GM23338 (cell line): Measurements from ENCODE around the gene PIGH. TPM values are rescaled to one million over a fixed set of nuclear protein-coding genes. Genes with fewer than 3 reads are reported as not detected.

ENCODE experiments used
- ATAC-seq: fragments of 200-7000 bp; cut with Tn5 transposase; 3 replicates; pipeline ENCODE4 v1.9.1; 2020
- DNase-seq: peaks from one replicate; pipeline ENCODE4 v3.0.0-alpha.2; 2015; ENCODE audit warnings: low spot score
- H2AFZ ChIP-seq: fragments of 200-600 bp; sonication (generic); 2 replicates; pipeline ENCODE4 v1.8.0; 2016; ENCODE audit warnings: antibody characterized with exemption, mild to moderate bottlenecking, moderate library complexity
- H3F3A ChIP-seq: fragments of 200-600 bp; sonication (generic); replicated peaks from 2 replicates; pipeline ENCODE4 v1.8.0; 2017; ENCODE audit warnings: antibody characterized with exemption, mixed run types, low read depth
- H3K27ac ChIP-seq: fragments of 200-600 bp; sonication (generic); 2 replicates; pipeline ENCODE4 v1.6.1; 2016; ENCODE audit warnings: low read depth
- H3K27me3 ChIP-seq: fragments of 200-600 bp; sonication (generic); 2 replicates; pipeline ENCODE4 v1.8.0; 2016; ENCODE audit warnings: mild to moderate bottlenecking, mixed run types, moderate library complexity; ENCODE audit not compliant: insufficient read depth
- H3K36me3 ChIP-seq: fragments of 200-600 bp; sonication (generic); 2 replicates; pipeline ENCODE4 v1.8.0; 2016; ENCODE audit warnings: mild to moderate bottlenecking; ENCODE audit not compliant: insufficient read depth
- H3K4me1 ChIP-seq: fragments of 200-600 bp; sonication (generic); 2 replicates; pipeline ENCODE4 v1.8.0; 2016; ENCODE audit warnings: mild to moderate bottlenecking, moderate library complexity; ENCODE audit not compliant: insufficient read depth
- H3K4me2 ChIP-seq: fragments of 200-600 bp; sonication (generic); 2 replicates; pipeline ENCODE4 v1.7.1; 2017; ENCODE audit warnings: mixed run types
- H3K4me3 ChIP-seq: fragments of 200-600 bp; sonication (generic); 2 replicates; pipeline ENCODE4 v1.6.1; 2016; ENCODE audit warnings: mixed run types
- H3K79me2 ChIP-seq: fragments of 200-600 bp; sonication (generic); replicated peaks from 2 replicates; pipeline ENCODE4 v1.8.0; 2017; ENCODE audit warnings: mild to moderate bottlenecking; ENCODE audit not compliant: insufficient read depth
- H3K9me2 ChIP-seq: fragments of 200-600 bp; sonication (generic); 2 replicates; pipeline ENCODE4 v1.8.0; 2017; ENCODE audit not compliant: insufficient read depth
- H4K20me1 ChIP-seq: fragments of 200-600 bp; sonication (generic); replicated peaks from 2 replicates; pipeline ENCODE4 v1.8.0; 2017; ENCODE audit warnings: mild to moderate bottlenecking; ENCODE audit not compliant: insufficient read depth
- H3K27ac Mint-ChIP-seq: 2 replicates; pipeline ENCODE4 v1.8.0; 2020; ENCODE audit warnings: inconsistent platforms, mild to moderate bottlenecking, moderate library complexity, mixed read lengths
- H3K27me3 Mint-ChIP-seq: 3 replicates; pipeline ENCODE4 v1.8.0; 2022; ENCODE audit warnings: low read depth, mild to moderate bottlenecking, moderate library complexity, mixed read lengths, inconsistent platforms; ENCODE audit not compliant: insufficient read depth, poor library complexity
- H3K36me3 Mint-ChIP-seq: 3 replicates; pipeline ENCODE4 v1.8.0; 2021; ENCODE audit warnings: low read depth, mild to moderate bottlenecking, inconsistent platforms, moderate library complexity, mixed read lengths
- H3K4me1 Mint-ChIP-seq: 3 replicates; pipeline ENCODE4 v1.8.0; 2020; ENCODE audit warnings: mild to moderate bottlenecking, inconsistent platforms, mixed read lengths
- H3K4me3 Mint-ChIP-seq: 3 replicates; pipeline ENCODE4 v1.8.0; 2021; ENCODE audit warnings: moderate library complexity, mild to moderate bottlenecking, inconsistent platforms, mixed read lengths
- H3K9me3 Mint-ChIP-seq: 3 replicates; pipeline ENCODE4 v1.8.0; 2020; ENCODE audit warnings: moderate library complexity, mild to moderate bottlenecking, inconsistent platforms, mixed read lengths
- CREB1 ChIP-seq: fragments of 250-450 bp; sonication (Bioruptor Pico); IDR thresholded peaks from 2 replicates; pipeline ENCODE4 v1.5.0; 2020; ENCODE audit warnings: low read depth, mild to moderate bottlenecking, moderate library complexity
- CTCF ChIP-seq, 2 experiments: fragments of 200-600 bp in 1 of 2; sonication (generic) in 1 of 2; conservative IDR thresholded peaks; 2 replicates each; pipeline versions ENCODE4 v1.5.1 to v1.6.1; 2016 to 2017; ENCODE audit warnings: antibody characterized with exemption in 2 of 2, low read depth in 2 of 2, mild to moderate bottlenecking in 2 of 2, moderate library complexity in 1 of 2
- ETS1 ChIP-seq: IDR thresholded peaks from 2 replicates; pipeline ENCODE4 v1.6.1; 2016; ENCODE audit warnings: antibody characterized with exemption
- EZH2 ChIP-seq: fragments of 200-600 bp; sonication (generic); IDR thresholded peaks from one replicate; pipeline ENCODE4 v1.8.0; 2017; ENCODE audit warnings: antibody characterized with exemption, mild to moderate bottlenecking, low read depth; ENCODE audit not compliant: unreplicated experiment
- EZH2phosphoT487 ChIP-seq: fragments of 200-600 bp; sonication (generic); IDR thresholded peaks from one replicate; pipeline ENCODE4 v1.8.1; 2018; ENCODE audit warnings: antibody characterized with exemption; ENCODE audit not compliant: unreplicated experiment
- JUNB ChIP-seq: IDR thresholded peaks from one replicate; pipeline ENCODE4 v1.6.1; 2016; ENCODE audit warnings: antibody characterized with exemption; ENCODE audit not compliant: unreplicated experiment
- NANOG ChIP-seq: IDR thresholded peaks from 2 replicates; pipeline ENCODE4 v1.6.1; 2016; ENCODE audit warnings: antibody characterized with exemption, borderline replicate concordance
- POLR2AphosphoS5 ChIP-seq: IDR thresholded peaks from 2 replicates; pipeline ENCODE4 v1.6.1; 2016; ENCODE audit warnings: antibody characterized with exemption, low read depth
- STAT1 ChIP-seq: IDR thresholded peaks from one replicate; pipeline ENCODE4 v1.6.1; 2016; ENCODE audit warnings: antibody characterized with exemption; ENCODE audit not compliant: unreplicated experiment
- ZNF114 ChIP-seq: fragments of 250-450 bp; sonication (Bioruptor Pico); IDR thresholded peaks from 2 replicates; pipeline ENCODE4 v1.5.0; 2020; ENCODE audit warnings: mild to moderate bottlenecking, moderate library complexity
- ZNF331 ChIP-seq: fragments of 250-450 bp; sonication (Bioruptor Pico); IDR thresholded peaks from 2 replicates; pipeline ENCODE4 v1.5.0; 2020; ENCODE audit warnings: low read depth, mild to moderate bottlenecking, moderate library complexity
- ZNF462 ChIP-seq: fragments of 250-450 bp; sonication (Bioruptor Pico); IDR thresholded peaks from 2 replicates; pipeline ENCODE4 v1.5.0; 2020; ENCODE audit warnings: mild to moderate bottlenecking, moderate library complexity
- polyA plus RNA-seq: library from polyadenylated mRNA; unstranded; fragments of >200 nt; fragmentation: Nextera tagmentation; extraction: Ambion mirVana; gene quantifications from 2 replicates; pipeline ENCODE4 v1.2.1, GENCODE V29; 2016
- total RNA-seq: library from RNA; depleted of rRNA; stranded (reverse); fragments of >200 nt; shearing (Covaris generic); gene quantifications from 2 replicates; pipeline ENCODE4 v1.2.3, GENCODE V29; 2014
- TF ChIP-seq, protein P1 (sequence below): IDR thresholded peaks from one replicate; pipeline ENCODE4 v1.6.1; 2018; ENCODE audit warnings: antibody characterized with exemption; ENCODE audit not compliant: unreplicated experiment

Gene PIGH
- total and polyA plus RNA-seq, 2 experiments from 2014 or later, result 8.7 to 9.3 TPM

- Mint-ChIP-seq H3K27ac (no peak overlapping the region), H3K36me3 (peaks cover 5% of the 10 kb centered on the region; the same call in 2 of the 3 replicates), H3K4me3 (no peak overlapping the region), H3K4me1 (peaks cover 18% of the 10 kb centered on the region), H3K9me3 (no peaks in the 10 kb centered on the region), H3K27me3 (no peaks in the 10 kb centered on the region)
- Histone ChIP-seq H3K79me2 (no peaks in the 10 kb centered on the region), H4K20me1 (no peaks in the 10 kb centered on the region), H2AFZ (no peak overlapping the region), H3K9me2 (no peaks in the 10 kb centered on the region), H3K4me2 (no peak overlapping the region), H3F3A (no peaks in the 10 kb centered on the region), H3K27ac (no peak overlapping the region), H3K4me3 (no peak overlapping the region), H3K4me1 (no peaks in the 10 kb centered on the region), H3K27me3 (no peaks in the 10 kb centered on the region), H3K36me3 (no peaks in the 10 kb centered on the region)
- TF ChIP-seq, protein P1, sequence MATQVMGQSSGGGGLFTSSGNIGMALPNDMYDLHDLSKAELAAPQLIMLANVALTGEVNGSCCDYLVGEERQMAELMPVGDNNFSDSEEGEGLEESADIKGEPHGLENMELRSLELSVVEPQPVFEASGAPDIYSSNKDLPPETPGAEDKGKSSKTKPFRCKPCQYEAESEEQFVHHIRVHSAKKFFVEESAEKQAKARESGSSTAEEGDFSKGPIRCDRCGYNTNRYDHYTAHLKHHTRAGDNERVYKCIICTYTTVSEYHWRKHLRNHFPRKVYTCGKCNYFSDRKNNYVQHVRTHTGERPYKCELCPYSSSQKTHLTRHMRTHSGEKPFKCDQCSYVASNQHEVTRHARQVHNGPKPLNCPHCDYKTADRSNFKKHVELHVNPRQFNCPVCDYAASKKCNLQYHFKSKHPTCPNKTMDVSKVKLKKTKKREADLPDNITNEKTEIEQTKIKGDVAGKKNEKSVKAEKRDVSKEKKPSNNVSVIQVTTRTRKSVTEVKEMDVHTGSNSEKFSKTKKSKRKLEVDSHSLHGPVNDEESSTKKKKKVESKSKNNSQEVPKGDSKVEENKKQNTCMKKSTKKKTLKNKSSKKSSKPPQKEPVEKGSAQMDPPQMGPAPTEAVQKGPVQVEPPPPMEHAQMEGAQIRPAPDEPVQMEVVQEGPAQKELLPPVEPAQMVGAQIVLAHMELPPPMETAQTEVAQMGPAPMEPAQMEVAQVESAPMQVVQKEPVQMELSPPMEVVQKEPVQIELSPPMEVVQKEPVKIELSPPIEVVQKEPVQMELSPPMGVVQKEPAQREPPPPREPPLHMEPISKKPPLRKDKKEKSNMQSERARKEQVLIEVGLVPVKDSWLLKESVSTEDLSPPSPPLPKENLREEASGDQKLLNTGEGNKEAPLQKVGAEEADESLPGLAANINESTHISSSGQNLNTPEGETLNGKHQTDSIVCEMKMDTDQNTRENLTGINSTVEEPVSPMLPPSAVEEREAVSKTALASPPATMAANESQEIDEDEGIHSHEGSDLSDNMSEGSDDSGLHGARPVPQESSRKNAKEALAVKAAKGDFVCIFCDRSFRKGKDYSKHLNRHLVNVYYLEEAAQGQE, result no peak
- no peak for TF ChIP-seq CREB1 (CRISPR knock-in tag)
- TF ChIP-seq CTCF (conservative IDR thresholded peaks at IDR 0.05; ENCODE audit: low read depth in 2 of 2), result no peak
- TF ChIP-seq ZNF331 (CRISPR knock-in tag), result no peak
- no peak for TF ChIP-seq POLR2AphosphoS5
- no peak for TF ChIP-seq ZNF462 (CRISPR knock-in tag)
- TF ChIP-seq ZNF114 (CRISPR knock-in tag), result no peak
- no peak for TF ChIP-seq NANOG
- no peak for TF ChIP-seq ETS1
- TF ChIP-seq JUNB, result no peak
- no peak for TF ChIP-seq EZH2
- no peak for TF ChIP-seq EZH2phosphoT487
- TF ChIP-seq STAT1, result no peak
- DNase-seq (peak; percentile 23), ATAC-seq (peak; percentile 76)
These were observed 30.9 kb downstream of the PIGH start for GRCh38 chr14:67569011-67569650.
